ENCODE measurements around the gene LPCAT1.

- TF ChIP-seq CTCF (IDR thresholded peaks at IDR 0.05) (no peak), POLR2AphosphoS5 (IDR thresholded peaks at IDR 0.05; ENCODE audit: low read depth, low read length) (no peak), TCF7L2 (IDR thresholded peaks at IDR 0.05; ENCODE audit: low read depth, low read length) (no peak), REST (IDR thresholded peaks at IDR 0.05; ENCODE audit: insufficient read depth in 1 of 2, low read depth in 2 of 2, low read length in 1 of 2) (no peak), SIN3A (IDR thresholded peaks at IDR 0.05; ENCODE audit: borderline replicate concordance, insufficient read depth, low read depth, low read length) (no peak)
These were observed 4.0 kb downstream of the LPCAT1 start for GRCh38 chr5:1519631-1520210.

All from Panc1 (cell line).